Measurements from ENCODE around the gene LPIN2.

The LPIN2 gene, protein sequence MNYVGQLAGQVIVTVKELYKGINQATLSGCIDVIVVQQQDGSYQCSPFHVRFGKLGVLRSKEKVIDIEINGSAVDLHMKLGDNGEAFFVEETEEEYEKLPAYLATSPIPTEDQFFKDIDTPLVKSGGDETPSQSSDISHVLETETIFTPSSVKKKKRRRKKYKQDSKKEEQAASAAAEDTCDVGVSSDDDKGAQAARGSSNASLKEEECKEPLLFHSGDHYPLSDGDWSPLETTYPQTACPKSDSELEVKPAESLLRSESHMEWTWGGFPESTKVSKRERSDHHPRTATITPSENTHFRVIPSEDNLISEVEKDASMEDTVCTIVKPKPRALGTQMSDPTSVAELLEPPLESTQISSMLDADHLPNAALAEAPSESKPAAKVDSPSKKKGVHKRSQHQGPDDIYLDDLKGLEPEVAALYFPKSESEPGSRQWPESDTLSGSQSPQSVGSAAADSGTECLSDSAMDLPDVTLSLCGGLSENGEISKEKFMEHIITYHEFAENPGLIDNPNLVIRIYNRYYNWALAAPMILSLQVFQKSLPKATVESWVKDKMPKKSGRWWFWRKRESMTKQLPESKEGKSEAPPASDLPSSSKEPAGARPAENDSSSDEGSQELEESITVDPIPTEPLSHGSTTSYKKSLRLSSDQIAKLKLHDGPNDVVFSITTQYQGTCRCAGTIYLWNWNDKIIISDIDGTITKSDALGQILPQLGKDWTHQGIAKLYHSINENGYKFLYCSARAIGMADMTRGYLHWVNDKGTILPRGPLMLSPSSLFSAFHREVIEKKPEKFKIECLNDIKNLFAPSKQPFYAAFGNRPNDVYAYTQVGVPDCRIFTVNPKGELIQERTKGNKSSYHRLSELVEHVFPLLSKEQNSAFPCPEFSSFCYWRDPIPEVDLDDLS

DNA sequence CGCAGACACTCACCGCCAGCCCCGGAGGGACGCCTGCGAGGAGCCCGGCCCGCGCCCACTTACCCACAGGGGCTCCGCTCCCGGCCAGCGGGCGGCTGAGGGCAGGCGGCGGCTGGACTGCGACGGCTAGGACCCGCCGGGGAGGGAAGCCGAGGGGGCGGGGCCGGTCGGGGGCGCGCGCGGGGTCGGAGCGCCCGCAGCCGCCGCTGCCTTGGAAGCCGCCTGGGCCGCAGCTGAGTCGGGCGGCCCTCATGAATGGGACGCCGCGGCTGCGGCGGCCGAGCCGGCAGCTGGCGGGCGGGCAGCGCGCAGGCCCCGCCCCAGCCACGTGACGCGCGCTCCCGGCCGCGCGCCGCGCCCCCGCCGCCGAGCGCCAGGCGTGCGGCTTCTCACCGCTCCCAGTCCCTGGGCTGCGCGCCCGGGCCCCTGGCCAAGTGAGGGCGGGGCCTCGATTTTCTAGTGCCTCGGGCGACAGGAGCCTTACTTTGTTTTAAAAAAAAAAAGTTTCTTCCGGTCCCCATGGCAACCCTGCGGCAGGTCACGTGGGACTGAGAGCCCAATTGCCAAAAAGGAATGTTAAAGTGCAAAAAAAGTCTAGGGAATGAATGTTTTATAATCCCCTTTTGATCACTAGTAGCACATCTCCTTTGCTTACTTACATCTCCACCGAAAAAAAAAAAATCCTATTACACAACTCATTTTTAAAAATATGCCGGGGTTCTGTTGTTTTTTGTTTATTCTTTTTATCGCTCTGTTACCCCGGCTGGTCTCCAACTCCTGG, at the start of gene LPIN2:
Gene LPIN2 (minus strand): TSS at position 121 of the 781 bp plus-strand sequence. CDS start 52,304 bp downstream, outside the sequence.
- H3K4me3 ChIP-seq (ENCODE audit: low read length): peak within 1 kb of the TSS; percentile 94
- no peak for TF ChIP-seq ZNF274 (IDR thresholded peaks at IDR 0.05; ENCODE audit: low read depth, low read length)

DNA sequence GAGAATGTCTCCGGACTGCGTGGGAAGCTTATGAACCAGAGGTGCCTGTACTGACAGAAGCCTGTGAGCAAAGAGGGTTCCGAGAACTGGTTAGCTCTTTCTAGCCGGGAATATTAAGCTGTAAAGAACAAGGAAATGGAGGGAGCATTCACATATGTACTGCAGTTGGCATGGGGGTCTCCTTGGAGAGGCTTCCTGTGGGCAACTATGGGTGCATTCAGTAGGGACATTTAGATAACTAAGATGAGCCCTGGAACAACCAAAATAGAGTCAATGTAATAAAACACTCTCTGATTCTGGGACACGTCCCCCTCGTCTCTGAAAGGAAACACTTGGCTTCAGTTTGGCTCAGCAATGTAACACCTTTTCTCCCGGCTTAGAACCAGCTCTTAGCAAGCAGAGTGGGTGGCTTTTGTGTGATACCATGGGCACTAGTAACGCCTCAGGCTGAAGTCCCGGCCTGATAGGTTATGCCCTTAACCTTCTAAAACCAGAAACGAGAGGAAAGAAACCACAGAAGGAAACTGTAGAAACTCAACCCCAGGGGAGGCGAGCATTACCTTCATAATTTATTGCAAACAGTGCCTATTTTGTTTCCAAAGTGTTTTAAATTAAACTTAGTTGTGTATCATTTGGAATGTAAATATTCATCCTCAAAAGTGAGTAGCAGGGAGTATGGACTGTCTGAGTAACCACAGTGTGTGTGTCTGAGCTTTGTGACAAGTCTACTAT, 48.8 kb upstream of the LPIN2 start:
- TF ChIP-seq ZNF274 (IDR thresholded peaks at IDR 0.05; ENCODE audit: low read depth, low read length): no peak
- H3K4me3 ChIP-seq (ENCODE audit: low read length): no peak overlapping the region; the same call in 1 of the 2 replicates

DNA sequence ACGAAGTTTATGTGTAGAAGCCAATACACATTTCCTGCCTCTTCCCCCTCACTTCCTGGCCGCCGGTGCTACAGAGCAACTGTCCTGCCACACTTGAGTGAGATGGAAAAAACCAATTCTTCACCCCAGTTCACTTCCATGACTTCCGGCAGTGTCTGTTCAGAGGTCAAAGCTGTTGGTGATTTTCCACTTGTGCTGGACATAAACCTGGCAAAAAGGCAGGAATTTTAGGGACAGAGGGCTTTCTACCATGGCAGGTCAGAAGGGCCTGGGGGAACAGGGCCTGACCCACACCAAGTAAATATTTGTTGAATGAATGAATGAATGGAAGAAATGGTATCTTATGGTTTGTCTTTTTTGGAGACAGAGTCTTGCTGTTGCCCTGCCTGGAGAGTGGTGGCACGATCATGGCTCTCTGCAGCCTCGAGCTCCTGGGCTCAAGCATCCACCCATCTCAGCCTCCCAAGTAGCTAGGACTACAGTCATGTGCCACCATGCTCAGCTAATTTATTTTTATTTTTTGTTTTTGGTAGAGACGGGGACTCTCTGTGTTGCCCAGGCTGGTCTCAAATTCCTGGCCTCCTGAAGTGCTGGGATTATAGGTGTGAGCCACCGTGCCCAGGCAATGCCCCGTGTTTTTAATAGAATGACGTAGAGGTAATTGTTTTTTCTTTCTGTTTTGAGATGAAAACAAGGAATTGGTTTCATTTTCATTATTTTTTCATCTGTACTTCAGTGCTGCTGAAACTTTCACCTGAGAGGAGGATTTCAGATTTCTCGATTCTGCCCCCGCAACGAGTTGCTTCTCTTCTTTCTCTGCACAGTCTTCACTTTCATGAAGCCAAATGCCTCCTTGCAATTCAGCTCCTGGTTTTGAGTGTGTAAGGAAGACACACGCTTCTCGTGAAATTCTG, 48.0 kb upstream of the LPIN2 start:
- no peak for TF ChIP-seq ZNF274 (IDR thresholded peaks at IDR 0.05; ENCODE audit: low read depth, low read length)
- no peak overlapping the region; the same call in 1 of the 2 replicates for H3K4me3 ChIP-seq (ENCODE audit: low read length)

DNA sequence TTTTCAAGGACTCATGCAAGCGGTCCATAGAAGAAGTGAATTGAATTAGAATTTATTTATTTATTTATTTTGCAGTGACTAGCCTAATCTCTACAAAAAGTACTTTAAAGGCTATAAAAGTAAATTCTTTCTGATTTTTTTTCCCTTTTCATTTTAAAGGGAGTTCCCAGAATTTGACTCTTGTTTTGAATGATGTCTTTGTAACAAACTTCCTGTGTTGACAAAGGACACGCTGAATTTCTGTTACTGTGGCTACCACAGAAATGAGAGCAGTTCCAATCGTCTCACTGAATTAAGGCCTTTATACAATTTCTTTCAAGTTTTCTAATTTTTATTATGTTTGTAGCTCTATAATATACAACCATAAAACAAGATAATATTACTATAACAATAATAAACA, 46.3 kb upstream of the LPIN2 start:
- no peak for TF ChIP-seq ZNF274 (IDR thresholded peaks at IDR 0.05; ENCODE audit: low read depth, low read length)
- H3K4me3 ChIP-seq (ENCODE audit: low read length): no peak overlapping the region

DNA sequence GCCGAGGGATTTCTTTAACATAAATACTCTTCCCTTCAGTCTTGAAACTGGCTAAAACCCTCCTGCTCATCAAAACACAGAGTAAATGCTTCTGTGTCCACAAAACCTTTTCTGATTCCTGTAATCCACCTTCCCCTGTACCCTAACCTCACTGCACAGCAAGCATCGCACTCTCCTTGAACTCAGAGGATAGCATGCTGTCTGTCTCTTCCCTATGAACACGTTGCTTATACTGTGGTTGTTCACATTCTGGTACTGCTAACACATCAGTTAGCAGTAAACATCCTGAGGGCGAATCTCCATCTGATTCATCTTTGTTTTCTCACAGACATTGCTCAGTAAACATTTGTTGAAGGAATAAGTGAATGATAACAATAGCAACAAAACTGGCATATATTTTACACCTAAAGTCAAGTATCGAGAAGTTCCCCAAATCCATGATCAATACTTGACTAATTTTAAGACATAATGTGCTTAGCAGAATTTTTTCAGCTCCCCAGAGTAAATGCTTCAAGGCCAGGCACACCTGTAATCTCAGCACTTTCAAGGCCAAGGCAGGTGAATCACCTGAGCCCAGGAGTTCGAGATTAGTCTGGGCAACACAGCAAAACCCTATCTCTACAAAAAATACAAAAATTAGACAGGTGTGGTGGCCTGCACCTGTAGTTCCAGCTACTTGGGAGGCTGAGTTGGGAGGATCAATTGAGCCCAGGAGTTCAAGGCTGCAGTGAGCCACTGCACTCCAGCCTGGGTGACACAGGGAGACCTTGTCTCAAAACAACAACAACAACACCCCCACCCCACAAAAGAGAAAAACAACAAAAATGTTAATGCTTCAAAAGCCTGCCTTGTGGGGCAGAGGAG, 45.6 kb upstream of the LPIN2 start:
- no peak overlapping the region for H3K4me3 ChIP-seq (ENCODE audit: low read length)
- no peak for TF ChIP-seq ZNF274 (IDR thresholded peaks at IDR 0.05; ENCODE audit: low read depth, low read length)

DNA sequence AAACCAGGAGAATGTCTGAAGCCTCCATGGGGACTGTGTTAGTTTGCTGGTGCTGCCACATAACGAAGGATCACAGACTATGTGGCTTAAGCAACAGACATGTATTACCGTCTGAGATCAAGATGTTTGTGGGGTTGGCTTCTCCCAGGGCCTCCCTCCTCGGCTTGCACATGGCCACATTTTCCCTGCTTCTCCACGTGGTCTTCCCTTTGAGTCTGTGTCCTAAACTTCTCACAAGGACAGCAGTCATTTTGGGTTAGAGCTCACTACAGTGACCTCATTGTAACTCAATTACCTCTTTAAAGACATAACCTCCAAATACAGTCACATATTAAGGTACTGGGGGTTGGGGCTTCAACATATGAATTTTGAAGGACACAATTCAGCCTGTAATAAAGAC, 44.6 kb upstream of the LPIN2 start:
- TF ChIP-seq ZNF274 (IDR thresholded peaks at IDR 0.05; ENCODE audit: low read depth, low read length): no peak
- H3K4me3 ChIP-seq (ENCODE audit: low read length): no peak overlapping the region

DNA sequence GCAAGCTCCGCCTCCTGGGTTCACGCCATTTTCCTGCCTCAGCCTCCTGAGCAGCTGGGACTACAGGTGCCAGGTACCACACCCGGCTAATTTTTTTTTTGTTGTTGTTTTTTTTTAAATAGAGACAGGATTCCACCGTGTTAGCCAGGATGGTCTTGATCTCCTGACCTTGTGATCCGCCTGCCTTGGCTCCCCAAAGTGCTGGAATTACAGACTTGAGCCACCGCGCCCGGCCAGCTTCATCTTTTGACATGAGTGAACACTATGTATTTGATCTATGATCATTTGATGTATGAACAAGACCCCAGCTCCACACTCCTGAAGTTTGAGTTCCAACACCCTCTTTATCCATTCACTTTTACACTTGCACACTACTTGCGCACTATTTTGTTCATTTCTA, 43.4 kb upstream of the LPIN2 start:
- TF ChIP-seq ZNF274 (IDR thresholded peaks at IDR 0.05; ENCODE audit: low read depth, low read length): no peak
- no peak overlapping the region for H3K4me3 ChIP-seq (ENCODE audit: low read length)

DNA sequence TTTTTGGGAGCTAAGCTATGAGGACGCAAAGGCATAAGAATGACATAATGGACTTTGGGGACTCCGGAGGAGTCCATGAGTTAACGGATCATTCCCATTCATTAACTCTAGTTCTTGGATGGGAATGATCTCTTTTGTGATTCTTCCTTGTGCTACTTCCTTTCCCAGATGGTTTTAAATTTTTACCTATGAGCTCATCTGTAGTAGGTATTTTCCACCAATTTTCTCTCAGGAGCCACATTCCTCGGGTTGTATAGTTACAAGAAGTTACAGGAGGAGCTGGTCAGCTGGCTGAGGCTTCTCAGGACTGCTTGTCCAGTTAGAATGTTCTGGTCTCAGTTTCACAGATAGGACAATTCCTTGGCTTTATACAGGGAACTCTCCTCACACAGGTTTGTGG, 42.9 kb upstream of the LPIN2 start:
- TF ChIP-seq ZNF274 (IDR thresholded peaks at IDR 0.05; ENCODE audit: low read depth, low read length): no peak
- H3K4me3 ChIP-seq (ENCODE audit: low read length): no peak overlapping the region

DNA sequence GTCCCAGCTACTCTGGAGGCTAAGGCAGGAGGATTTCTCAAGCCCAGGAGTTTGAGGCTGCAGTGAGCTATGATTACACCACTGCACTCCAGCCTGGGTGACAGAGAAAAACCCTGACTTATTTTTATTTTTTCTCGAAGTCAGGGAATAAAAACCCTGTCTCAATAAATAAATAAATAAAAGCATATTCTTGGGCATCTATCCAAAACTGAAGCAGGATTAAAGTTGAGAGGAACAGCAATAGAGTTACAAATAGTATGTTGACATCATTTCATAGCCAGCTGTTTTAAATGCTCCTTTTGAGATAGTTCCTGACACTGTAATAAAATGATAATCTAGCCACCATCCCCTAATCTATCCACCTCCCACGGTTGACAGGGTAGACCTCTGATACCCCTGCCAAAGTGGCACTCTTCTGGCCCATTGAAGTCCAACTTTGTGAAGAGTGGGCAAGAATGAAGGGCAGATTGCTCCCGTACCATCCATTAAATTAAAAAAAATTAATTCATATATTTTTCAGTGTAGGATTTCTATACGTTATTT, 42.3 kb upstream of the LPIN2 start:
- no peak for TF ChIP-seq ZNF274 (IDR thresholded peaks at IDR 0.05; ENCODE audit: low read depth, low read length)
- no peak overlapping the region for H3K4me3 ChIP-seq (ENCODE audit: low read length)

DNA sequence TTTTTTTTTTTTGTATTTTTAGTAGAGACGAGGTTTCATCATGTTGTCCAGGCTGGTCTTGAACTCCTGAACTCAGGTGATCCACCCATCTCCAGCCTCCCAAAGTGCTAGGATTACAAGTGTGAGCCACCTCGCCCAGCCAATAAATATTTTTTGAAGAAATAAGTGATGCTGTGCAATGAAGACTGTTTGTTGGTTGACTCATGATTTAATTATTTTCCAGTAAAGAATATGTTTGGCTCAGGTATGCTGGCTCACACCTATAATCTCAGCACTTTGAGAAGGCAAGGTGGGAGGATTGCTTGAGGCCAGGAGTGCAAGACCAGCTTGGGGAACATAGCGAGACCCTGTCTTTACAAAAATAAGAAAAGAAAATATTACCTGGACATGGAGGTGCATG, 41.8 kb upstream of the LPIN2 start:
- no peak for TF ChIP-seq ZNF274 (IDR thresholded peaks at IDR 0.05; ENCODE audit: low read depth, low read length)
- no peak overlapping the region for H3K4me3 ChIP-seq (ENCODE audit: low read length)

DNA sequence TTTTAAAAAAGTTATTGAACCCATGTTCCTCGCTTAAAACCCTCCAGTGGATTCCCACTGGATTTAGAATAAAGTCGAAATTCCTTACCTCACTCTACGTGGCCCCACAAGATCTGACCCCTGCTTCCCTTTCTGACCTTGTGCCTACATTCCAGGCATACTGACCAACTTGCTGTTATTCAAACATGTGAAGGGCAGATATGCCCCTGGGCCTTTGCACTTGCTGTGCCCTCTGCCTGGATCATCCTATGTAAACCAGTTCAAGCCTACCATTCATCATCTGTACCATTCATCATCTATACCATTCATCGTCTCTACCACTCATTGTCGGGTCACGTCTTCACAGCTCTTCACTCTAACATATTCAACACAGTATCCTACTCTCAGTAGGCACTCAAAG, 41.3 kb upstream of the LPIN2 start:
- TF ChIP-seq ZNF274 (IDR thresholded peaks at IDR 0.05; ENCODE audit: low read depth, low read length): no peak
- no peak overlapping the region for H3K4me3 ChIP-seq (ENCODE audit: low read length)

Measured in GM08714 (cell line).